Fibroblast of pulmonary artery (primary cell): ENCODE results near the gene SBNO2.

Source experiments
- DNase-seq: peaks from one replicate; pipeline ENCODE4 v3.0.0-alpha.2; 2010; ENCODE audit warnings: low read depth
- H3K4me3 ChIP-seq: replicated peaks from 2 replicates; pipeline ENCODE4 v1.5.1; 2011; ENCODE audit warnings: low read depth, mild to moderate bottlenecking, control low read depth, low read length, moderate library complexity
- TF ChIP-seq, protein P1 (sequence below): IDR thresholded peaks from 2 replicates; pipeline ENCODE4 v1.5.1; 2011; ENCODE audit warnings: mild to moderate bottlenecking, control low read depth, low read length, inconsistent platforms; ENCODE audit errors: missing control alignments

The SBNO2 gene

GRCh38 chr19:1105008-1105872 lies 68.8 kb downstream of the SBNO2 start:
- TF ChIP-seq, protein P1, sequence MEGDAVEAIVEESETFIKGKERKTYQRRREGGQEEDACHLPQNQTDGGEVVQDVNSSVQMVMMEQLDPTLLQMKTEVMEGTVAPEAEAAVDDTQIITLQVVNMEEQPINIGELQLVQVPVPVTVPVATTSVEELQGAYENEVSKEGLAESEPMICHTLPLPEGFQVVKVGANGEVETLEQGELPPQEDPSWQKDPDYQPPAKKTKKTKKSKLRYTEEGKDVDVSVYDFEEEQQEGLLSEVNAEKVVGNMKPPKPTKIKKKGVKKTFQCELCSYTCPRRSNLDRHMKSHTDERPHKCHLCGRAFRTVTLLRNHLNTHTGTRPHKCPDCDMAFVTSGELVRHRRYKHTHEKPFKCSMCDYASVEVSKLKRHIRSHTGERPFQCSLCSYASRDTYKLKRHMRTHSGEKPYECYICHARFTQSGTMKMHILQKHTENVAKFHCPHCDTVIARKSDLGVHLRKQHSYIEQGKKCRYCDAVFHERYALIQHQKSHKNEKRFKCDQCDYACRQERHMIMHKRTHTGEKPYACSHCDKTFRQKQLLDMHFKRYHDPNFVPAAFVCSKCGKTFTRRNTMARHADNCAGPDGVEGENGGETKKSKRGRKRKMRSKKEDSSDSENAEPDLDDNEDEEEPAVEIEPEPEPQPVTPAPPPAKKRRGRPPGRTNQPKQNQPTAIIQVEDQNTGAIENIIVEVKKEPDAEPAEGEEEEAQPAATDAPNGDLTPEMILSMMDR = no peak
- peak; percentile 56 for DNase-seq
- peak overlapping the region; percentile 71 for H3K4me3 ChIP-seq

DNA sequence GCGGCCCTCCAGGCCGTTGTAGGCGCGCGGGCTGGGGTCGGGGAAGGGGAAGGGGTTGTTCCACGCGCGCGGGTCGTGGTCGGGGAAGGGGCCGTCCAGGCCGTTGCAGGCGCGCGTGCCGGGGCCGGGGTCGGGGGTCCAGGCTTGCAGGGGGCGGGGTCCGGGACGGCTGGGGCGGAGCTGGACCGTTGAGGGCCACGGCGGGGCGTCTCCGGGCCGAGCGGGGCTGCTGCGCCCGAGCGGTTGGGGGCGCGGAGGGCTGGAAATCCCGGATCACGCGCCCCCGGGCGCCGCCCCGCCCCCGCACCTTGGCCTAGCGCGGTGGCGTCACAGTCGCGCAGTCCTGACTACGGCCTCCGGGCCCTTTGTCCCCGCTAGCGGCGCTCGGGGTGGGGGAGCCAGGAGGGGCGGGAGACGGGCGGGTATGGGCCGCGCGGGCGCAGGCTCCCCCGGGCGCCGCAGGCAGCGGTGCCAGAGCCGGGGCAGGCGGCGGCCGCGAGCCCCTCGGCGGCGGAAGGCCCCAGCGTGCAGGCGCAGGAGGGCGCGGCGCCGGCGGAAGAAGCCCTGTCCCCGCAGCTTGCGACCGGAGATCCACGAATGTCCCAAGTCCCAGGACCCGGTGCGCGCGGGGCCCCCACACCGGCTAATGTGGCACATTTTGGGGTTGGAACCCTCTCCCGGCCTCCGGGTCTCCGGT lies 69.6 kb downstream of the SBNO2 start:
- TF ChIP-seq, protein P1 = no peak
- peak overlapping the region; percentile 71 for H3K4me3 ChIP-seq
- DNase-seq = peak; percentile 72

DNA sequence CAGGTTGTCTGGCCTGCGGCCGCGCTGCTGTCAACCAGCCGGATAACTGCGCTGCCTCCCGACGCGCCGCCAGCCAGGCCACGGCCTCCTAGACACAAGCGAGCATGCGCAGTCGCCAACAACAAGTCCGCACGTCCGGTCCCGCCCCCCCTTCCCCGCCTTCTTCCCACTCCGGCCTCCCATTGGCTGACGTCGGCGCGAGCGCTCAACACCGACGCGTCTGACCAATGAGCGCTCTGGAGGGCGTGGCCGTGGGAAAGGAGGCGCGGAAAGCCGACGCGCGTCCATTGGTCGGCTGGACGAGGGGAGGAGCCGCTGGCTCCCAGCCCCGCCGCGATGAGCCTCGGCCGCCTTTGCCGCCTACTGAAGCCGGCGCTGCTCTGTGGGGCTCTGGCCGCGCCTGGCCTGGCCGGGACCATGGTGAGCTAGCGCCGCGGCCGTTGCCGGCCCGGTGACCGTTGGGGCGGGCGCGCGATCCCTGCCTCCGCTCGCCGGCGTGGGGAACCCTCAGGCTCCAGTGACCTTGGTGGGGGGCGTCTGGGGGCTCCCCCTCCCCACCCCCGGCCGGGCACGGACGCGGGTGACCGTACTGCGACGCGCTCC lies 70.3 kb downstream of the SBNO2 start, which contains the start of gene GPX4:
Gene GPX4 (plus strand): TSS at position 287 of the 603 bp plus-strand sequence. CDS start 50 bp downstream, at position 337.
- peak; percentile 100 for DNase-seq
- peak within 1 kb of the TSS; percentile 71 for H3K4me3 ChIP-seq
- TF ChIP-seq, protein P1 = no peak

DNA sequence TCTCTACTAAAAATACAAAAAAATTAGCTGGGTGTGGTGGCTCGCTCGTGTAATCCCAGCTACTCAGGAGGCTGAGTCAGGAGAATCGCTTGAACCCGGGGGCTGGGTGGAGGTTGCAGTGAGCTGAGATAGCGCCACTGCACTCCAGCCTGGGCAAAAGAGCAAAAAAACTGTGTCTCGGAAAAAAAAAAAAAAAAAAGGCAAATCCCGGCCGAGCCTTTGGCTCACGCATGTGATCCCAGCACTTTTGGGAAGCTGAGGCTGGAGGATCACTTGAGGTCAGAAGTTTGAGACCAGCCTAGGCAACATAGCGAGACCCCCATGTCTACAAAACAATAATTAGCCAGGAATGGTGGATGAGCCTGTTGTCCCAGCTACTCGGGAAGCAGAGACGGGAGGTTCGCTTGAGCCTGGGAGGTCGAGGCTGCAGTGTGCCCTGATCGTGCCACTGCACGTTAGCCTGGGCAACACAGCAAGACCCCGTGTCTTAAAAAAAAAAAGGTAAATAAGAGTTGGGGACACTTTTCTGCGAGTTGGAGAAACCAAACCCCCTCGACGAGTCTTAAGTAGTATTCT lies 70.8 kb downstream of the SBNO2 start:
- no peak for DNase-seq
- no peak overlapping the region for H3K4me3 ChIP-seq
- TF ChIP-seq, protein P1 = no peak

- TF ChIP-seq, protein P1 = no peak
- peak; percentile 99 for DNase-seq
- peak overlapping the region; percentile 25 for H3K4me3 ChIP-seq
Measured at GRCh38 chr19:1102407-1103131, 71.5 kb downstream of the SBNO2 start.

GRCh38 chr19:1101337-1101698 lies 72.8 kb downstream of the SBNO2 start:
- TF ChIP-seq, protein P1 = no peak
- H3K4me3 ChIP-seq = peak overlapping the region; percentile 10
- no peak for DNase-seq
